GM21526 (cell line): ENCODE results near the gene ANXA8L1.
"Not testable (repeated sequence)": the region's sequence is repeated elsewhere in the genome, so short reads cannot be mapped to it uniquely, and the experiment has no call there.

Experiments used
- ATAC-seq: cut with Tn5 transposase; IDR thresholded peaks from one replicate; pipeline ENCODE4 v1.9.1; 2021; ENCODE audit warnings: moderate library complexity; ENCODE audit not compliant: unreplicated experiment, low FRiP score

ANXA8L1 gene, protein sequence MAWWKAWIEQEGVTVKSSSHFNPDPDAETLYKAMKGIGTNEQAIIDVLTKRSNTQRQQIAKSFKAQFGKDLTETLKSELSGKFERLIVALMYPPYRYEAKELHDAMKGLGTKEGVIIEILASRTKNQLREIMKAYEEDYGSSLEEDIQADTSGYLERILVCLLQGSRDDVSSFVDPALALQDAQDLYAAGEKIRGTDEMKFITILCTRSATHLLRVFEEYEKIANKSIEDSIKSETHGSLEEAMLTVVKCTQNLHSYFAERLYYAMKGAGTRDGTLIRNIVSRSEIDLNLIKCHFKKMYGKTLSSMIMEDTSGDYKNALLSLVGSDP

DNA sequence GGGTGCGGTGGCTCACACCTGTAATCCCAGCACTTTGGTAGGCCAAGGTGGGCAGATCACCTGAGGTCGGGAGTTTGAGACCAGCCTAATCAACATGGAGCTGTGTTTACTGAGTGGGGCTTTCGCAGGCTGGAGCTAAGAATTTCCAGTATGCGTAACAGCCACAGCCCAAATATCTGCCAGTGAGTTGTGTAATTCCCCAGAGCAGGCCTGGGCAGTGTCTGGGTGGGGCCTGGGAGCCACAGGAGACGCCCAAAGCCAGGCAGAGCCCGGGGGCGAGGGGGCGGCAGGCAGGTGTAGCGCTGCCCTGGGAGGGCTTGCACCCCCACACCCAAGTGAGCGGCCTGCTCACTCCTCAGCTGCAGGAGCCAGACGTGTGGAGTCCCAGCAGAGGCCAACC lies at the start of gene ANXA8L1:
Gene ANXA8L1, plus strand, starts transcription at position 371 of the 400 bp plus-strand sequence. CDS start 76 bp downstream, outside the sequence.
- not testable (repeated sequence) for ATAC-seq

DNA sequence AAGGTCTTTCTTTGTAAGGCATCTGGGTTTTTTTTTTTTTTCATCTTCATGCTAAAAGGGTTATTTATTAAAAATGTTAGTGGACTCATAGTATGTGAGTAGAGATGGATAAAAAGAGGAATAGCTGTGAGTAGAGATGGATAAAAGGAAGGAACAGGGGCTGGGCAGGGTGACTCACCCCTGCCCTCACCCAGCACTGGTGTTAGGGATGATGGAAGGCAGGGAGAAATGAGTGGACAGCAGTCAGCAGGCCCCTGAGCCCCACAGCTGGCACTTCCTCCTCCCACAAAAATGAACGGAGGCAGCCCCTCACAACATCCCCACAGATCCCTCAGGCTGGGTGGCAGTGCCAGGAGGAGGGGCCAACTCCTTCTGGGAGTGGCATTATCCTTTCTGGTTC lies 49.5 kb upstream of the ANXA8L1 start:
- no peak for ATAC-seq

DNA sequence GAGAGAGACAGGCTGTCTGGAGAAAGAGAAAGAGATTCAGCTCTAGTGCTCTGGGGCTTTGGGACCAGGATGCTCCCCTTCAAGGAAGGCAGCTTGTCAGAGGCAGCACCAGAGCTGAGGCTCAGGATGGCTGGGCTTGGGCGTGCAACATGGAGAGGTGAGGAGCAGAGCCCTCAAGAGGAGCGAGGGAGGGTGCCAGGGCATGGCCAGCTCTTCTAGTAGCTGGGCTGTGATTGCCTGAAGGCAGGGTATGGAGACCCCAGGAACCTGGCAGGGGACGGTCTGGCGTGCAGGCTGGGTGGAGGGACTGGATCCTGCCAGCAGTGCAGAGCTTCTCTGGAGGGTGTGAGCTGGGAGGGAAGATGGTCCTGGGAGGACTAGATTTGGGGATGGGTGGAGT lies 48.6 kb upstream of the ANXA8L1 start:
- ATAC-seq = no peak

DNA sequence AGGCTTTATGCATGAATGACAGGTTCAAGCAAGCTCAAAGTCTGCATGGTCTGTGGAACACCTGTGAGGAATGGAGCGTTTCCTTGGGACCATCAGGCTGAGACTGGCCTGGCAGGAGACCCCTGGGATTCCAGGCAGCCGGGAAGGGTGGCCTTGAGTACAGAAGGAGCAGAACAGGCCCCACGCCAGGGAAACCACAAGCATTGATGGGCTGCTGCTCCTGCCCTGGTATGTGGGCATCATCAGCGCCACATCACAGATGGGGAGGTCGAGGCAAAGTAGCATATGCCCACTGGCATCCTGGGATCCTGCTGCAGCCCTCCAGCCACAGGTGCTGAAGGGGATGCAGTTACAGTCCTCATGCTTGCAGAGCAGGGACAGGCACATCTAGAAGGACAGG lies 47.9 kb upstream of the ANXA8L1 start:
- ATAC-seq = no peak

DNA sequence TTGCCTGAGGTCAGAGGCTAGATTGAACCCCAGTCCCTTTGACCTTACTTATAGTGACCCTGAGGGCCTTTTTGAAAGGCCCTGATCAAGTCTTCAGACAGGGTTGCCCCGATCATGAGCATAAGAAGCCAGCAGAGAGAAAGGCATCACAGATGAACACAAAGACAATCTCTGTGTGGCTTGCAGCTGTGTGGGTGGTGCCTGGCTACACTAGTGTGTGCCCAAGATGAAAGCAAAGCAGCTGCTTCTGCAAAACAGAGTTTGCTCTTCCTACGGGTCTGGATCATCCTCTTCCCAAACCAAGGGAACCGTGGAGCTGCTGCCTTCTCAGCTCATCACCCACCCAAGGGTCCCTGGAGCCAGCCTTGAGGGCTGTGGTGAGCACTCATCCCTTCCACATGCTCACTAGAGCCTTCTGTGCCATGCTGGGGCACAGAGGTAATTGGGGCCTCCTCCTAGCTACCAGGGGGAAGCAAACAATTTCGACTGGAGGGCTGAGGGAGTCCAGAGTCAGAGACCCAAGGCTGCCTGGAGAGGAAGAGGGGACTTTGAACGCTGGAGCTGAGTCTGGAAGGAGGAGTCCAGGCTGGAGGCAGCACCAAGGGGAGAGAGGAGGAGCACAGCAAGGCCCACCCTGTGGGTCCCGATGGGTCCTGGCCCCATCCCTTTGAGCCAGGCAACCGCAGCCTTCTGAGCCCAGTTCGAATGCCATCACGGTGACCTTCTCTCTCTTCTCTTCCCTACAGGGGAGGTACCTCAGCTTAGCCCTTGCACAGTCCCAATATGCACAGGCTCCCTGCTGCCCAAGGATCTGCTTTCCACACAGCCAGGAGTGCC lies 46.5 kb upstream of the ANXA8L1 start:
- ATAC-seq = no peak

DNA sequence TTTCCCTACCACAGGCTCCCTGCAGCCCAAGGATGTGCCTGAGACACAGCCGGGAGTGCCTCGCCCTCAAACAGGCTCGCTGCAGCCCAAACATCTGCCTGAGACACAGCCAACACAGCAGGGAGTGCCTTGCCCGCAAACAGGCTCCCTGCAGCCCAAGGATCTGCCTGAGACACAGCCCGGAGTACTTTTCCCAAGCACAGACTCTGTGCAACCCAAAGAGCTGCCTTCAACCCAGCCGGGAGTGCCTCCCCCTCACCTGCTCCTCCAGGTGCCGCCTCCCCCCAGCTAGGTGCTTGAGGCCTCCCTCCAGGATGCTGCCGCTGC lies 45.9 kb upstream of the ANXA8L1 start:
- no peak for ATAC-seq

DNA sequence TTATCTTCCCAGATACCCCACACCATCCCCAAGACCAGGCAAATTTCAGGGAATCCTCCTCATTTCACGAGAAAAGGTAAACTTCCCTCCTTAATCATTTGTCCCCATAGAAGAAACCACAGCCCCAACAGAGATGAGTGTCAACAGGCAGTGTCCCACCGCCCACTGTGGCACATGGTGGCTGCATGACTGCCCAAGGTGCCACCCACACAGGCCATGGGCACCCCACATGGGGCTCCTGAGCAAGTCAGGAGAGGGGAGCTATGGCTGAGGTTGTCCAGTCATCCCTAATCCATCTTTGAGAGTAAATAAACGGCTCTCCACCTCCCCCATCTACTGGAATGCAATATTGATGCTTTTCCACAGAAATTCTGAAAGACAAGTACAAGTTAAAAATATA lies 44.7 kb upstream of the ANXA8L1 start:
- ATAC-seq = no peak

DNA sequence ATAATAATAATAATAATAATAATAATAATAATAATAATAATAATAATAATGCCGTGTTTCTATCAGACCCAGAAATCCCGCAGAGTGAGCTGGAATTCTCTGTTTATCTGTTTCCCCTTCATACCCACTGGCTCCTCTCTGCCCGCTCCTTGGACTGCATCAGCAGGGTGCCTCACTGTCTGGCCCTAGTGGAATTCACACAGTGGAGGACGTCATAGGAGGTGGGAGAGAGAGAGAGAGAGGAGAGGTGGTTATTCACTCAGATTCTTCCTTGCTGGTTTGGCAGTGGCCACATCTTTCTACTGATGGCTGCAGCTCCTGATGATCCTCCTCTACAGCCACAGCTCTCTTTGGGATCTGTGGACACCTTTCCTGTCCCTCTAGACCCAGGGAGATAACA lies 10.1 kb upstream of the ANXA8L1 start:
- ATAC-seq = not testable (repeated sequence)

DNA sequence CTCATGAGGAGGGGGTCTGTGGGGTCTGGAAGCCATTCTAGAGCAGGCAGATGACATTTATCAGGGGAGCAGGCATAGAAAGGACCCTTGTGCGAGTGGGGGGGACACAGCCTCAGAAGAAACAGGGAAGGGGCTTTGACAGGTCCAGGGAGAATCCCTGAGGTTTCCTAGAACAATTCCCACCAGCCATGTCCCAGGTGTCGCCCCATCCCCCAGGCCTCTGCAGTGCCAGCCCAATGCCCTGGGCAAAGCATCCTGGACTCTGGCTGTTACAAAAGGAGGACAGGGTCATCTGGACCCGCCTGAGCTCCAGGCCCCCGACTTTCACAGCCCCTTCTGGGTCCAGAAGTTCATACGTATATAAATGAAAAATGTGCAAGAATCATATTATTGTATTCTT lies 8.4 kb upstream of the ANXA8L1 start:
- ATAC-seq = not testable (repeated sequence)

DNA sequence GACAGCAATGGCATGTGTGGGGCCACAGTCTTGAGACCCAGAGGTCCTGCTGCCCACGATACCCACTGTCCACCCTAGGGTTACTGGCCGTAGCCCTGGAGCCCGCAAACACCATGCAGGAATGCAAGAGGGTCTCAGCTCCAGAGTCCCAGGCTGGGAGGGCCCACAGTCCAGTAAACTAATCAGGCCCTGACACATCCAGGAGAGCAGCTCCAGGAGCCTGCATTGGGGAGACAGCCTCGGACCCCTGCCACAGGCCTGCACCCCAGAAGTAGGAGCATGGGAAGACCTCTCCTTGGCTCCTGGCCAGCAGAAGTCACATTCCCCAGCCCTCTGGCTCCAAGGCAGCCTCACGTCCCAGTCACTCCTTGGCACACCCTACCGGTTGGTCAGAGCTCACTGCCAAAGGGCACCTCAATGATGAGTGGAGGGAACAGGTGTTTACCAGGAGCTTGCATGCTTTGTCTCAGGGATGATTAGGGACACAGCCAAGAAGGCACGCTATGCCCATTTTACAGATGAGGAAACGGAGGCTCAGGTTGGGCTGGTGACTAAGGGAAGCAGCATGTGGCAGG lies 7.8 kb upstream of the ANXA8L1 start:
- ATAC-seq = not testable (repeated sequence)

DNA sequence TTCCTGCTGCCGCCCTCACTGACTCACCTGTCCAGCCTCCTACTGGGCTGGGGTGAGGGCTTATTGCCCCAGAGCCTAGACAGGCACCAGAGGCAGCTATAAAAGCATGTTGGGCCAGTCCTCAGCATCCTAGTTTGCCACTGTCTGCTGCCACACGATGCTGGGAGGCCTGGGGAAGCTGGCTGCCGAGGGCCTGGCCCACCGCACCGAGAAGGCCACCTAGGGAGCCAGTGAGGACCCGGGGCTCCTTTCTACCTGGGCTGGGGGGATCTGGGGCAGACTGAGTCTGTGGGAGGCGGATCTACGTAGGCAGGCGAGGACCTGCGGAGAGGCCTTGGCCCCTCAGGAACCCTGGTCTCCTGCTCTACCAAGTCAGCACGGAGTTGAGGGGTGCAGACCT lies 6.6 kb upstream of the ANXA8L1 start:
- ATAC-seq = not testable (repeated sequence)

DNA sequence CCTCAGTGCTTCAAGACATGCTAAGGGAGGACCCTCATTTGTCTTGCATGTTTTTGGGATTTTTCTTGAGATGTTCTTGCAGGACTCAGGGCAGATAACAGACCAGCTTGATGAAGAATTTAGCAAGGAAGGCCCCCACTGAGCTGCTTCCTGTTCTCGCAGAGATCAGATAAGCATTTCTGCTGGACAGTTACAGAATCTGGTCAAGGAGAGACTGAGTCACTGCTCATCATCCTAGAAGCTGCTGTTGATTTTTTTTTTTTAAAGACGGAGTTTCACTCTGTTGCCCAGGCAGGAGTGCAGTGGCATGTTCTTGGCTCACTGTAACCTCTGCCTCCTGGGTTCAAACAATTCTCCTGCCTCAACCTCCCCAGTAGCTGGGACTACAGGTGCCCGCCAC lies 1.2 kb upstream of the ANXA8L1 start:
- not testable (repeated sequence) for ATAC-seq

DNA sequence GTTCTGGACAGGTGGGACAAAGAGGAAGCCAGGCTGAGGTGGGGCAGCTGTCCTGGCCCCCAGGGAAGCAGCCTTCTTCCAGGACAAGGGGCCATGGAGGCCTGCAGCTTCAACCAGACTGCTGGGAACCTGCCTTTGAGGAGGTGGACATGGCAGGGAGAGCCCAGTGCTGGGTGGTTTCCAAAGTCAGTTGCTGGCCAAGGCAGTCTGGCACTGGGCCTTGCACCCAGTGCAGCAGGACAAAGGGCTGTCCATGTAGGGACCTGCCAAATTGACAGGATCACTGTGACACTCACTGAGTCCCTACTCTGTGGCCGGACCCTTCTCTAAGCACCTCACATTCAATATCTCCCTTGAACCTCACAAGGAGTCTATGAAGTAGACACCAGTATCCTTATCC lies 1.4 kb downstream of the ANXA8L1 start:
- not testable (repeated sequence) for ATAC-seq

DNA sequence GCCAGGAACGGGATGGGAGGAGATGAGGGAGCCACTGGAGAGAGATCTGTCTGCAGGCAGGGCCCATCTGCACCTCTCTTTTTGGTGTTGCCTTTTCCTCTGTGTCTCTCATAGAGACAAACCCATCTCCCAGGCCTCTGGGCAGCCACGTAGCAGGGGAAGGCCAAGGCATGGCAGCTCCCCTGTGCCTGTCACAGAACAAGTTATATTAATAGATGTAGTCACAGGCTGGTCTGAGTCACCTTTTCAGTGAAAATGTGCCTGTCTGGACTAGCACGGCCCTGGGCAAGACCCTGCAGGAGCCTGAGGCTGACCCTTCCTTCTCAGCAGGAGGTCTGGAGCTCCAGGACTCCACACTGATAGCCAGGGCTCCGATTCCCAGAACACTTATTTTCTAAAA lies 2.1 kb downstream of the ANXA8L1 start:
- ATAC-seq = not testable (repeated sequence)

DNA sequence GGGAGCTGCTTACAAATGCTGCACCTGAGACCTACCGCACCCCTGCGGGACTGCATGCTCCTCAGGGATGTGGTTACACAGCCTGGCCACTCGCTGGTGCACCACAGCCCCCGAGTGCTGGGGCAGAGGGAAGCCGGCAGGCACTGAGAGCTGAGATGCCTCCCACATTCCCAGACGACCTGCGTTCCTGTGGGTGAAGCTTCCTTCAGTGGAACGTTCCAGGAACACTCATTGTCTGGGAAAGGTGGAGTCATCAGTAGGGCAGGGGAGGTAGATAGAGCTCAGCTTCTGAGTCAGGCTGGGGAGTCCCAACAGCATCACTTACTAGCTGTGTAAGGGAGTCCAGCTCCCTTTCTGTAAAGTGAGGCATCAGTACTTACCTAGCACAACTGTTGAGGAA lies 2.5 kb downstream of the ANXA8L1 start:
- not testable (repeated sequence) for ATAC-seq

DNA sequence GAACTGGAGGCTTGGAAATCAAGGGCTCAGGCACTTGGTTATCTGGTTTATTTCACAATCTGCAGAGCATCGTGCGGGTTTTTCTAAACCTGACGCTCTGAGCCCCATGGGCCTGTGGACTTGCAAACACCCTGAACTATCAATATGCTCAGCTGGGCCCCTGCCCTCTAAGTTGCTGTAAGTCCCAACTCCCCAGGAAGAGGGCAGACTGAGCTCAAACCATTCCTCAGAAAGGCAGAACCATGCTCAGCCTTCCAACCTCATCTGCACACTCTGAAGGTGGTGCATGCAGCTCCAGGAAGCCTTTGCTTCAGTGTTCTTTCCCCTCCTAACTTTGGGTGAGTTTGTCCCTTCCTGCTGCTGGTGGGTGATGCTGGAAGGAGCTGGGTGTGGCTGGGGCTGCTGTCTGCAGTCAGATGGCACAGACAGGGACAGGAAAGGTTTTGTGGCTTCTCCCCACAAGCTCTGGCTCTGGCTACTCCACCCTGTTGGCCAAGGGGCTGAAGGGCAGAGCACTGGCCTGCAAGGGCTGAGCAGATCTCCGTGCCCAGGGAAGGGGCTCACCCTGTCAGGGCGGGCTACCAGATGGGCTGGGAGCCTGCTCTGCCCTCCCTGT lies 3.8 kb downstream of the ANXA8L1 start:
- not testable (repeated sequence) for ATAC-seq

DNA sequence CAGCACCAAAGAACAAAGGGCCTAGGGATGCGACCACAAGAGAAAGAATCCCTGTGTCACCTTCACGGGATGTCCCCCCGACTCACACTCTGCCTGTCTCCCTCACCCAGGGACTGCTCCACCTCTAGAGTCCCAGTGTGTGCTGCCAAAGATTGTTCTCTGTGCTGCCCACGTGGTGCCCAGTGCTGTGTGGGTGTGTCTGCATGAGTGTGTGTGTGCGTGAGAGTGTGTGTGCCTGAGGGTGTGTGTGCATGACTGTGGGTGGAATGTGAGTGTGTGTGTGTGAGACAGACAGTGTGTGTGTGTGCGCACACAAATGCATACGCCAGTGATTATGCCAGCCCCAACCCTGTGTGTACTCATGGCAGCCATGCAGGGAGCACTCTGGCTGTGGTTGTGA lies 10.3 kb downstream of the ANXA8L1 start:
- not testable (repeated sequence) for ATAC-seq

DNA sequence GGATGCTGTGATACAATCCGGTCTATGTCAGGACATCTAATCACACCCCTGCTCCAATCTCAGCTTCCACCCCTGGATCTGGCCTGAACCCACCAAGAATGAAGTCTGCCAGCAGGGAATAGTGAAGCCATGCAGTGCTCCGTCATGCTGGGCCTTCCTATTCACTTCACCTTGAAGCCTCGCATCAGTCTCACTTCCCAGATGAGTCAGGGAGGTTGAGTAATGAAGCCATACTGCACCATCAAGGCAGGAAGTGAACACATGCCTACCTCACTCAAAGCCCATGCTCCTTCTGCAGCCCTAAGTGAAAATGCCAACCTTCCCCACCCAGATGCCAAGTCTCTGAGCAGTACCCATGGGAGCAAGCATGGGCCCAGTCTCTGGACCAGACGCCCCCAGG lies 11.1 kb downstream of the ANXA8L1 start:
- not testable (repeated sequence) for ATAC-seq

DNA sequence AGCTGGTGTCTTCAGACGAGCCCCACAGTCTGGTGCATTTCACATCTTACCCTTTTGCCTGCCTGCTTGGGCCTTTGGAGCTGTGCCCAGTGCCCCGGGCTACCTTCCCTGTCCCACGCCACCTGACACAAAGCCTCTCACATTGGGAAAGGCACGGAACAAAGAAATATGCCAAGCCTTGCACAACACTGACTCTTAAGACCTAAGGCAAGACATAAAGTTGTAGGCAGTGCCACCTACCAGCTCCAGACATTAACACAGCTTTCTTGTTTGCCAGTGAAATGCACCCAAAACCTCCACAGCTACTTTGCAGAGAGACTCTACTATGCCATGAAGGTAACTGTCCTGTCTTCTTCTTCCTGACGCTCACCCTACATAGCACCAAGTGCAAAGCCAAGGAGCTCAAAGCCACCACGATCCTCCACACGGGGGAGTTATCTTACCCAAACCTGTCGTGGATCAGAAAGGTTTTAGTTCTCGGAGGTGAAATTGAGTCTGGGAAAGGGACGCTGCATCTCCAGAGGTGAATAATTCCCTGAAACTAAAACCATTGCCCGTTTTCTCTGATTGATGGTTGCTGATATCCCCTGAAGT lies 11.8 kb downstream of the ANXA8L1 start:
- ATAC-seq = not testable (repeated sequence)

DNA sequence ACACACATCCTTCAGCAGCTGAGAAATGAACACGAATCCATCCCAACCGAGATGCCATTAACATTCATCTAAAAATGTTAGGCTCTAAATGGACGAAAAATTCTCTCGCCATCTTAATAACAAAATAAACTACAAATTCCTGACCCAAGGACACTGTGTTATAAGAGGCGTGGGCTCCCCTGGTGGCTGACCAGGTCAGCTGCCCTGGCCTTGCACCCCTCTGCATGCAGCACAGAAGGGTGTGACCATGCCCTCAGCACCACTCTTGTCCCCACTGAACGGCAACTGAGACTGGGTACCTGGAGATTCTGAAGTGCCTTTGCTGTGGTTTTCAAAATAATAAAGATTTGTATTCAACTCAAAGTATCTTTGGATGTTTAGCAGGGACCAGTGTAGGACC lies 15.8 kb downstream of the ANXA8L1 start:
- not testable (repeated sequence) for ATAC-seq
